ENCODE measurements around the gene FMN1.

Gene FMN1

DNA sequence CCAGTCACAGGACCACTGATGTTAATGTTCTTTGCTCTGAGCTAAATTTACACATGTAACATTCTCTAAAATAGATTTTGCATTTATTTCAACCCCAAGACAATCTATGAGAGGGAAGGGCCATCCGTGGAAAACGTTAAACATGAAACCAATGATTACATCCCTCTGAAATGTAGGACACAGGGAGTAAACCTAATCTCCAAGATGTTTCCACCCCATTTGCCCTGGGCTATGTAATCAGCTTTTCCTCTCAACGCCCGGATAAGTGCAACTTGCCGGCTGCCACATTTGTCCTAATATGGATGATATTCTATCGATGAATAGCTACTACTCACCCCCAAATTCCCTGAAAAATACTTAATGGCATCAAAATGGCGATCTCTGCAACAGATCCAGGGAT is 6.4 kb upstream of the FMN1 start:
- DNase-seq (ENCODE audit: low spot score), result no peak
- in situ Hi-C loops (cut with MboI; ENCODE audit: low sequenced_read_pairs, unreplicated experiment), result no loop called here
- TF ChIP-seq, protein P1, sequence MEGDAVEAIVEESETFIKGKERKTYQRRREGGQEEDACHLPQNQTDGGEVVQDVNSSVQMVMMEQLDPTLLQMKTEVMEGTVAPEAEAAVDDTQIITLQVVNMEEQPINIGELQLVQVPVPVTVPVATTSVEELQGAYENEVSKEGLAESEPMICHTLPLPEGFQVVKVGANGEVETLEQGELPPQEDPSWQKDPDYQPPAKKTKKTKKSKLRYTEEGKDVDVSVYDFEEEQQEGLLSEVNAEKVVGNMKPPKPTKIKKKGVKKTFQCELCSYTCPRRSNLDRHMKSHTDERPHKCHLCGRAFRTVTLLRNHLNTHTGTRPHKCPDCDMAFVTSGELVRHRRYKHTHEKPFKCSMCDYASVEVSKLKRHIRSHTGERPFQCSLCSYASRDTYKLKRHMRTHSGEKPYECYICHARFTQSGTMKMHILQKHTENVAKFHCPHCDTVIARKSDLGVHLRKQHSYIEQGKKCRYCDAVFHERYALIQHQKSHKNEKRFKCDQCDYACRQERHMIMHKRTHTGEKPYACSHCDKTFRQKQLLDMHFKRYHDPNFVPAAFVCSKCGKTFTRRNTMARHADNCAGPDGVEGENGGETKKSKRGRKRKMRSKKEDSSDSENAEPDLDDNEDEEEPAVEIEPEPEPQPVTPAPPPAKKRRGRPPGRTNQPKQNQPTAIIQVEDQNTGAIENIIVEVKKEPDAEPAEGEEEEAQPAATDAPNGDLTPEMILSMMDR (IDR thresholded peaks at IDR 0.05; ENCODE audit: borderline replicate concordance, control extremely low read depth, extremely low read depth, insufficient read depth, missing control alignments), result no peak

DNA sequence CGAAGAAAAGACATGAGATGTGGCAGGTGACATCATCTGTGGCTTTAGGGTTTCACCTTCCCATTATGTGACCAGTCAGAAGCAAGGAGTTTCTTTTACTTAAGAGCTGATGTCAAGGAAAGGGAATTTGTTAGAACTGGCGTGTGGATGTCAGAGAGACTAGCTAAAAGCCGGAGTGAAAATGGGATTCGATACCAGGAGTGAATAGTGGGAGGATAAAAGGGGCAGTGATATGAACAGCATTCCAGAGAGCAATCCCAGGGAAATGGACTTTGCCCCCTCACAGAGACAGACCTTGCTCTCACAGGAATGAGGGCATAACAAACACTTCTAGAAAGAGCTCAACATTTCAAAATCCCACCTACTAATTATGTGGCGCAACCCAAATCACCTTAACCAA is 5.9 kb upstream of the FMN1 start:
- in situ Hi-C loops (cut with MboI; ENCODE audit: low sequenced_read_pairs, unreplicated experiment), result no loop called here
- DNase-seq (ENCODE audit: low spot score), result no peak

DNA sequence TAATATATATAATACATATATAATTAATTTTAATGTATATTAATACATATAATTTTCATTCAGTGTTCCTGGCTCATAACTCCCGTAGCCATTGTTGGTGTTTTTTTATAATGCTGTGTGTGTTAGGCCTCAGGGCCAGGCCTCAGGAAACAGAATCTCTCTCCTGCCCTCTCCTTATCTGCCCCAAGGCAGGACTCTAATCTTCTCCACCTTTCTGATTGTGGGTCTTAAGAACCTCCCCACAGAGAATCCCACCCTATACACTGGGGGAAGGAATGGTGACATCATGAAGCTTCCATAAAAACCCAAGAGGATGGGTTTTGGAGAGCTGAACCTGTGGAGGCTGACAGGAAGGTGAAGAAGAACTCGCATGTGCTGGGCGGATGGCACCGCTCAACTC is 4.0 kb upstream of the FMN1 start:
- no peak for DNase-seq (ENCODE audit: low spot score)
- in situ Hi-C loops (cut with MboI; ENCODE audit: low sequenced_read_pairs, unreplicated experiment), result no loop called here
- TF ChIP-seq, protein P1 (IDR thresholded peaks at IDR 0.05; ENCODE audit: borderline replicate concordance, control extremely low read depth, extremely low read depth, insufficient read depth, missing control alignments), result no peak

More for the DNA sequence above, 5.9 kb upstream of the FMN1 start:
- TF ChIP-seq, protein P1 (IDR thresholded peaks at IDR 0.05; ENCODE audit: borderline replicate concordance, control extremely low read depth, extremely low read depth, insufficient read depth, missing control alignments), result no peak

DNA sequence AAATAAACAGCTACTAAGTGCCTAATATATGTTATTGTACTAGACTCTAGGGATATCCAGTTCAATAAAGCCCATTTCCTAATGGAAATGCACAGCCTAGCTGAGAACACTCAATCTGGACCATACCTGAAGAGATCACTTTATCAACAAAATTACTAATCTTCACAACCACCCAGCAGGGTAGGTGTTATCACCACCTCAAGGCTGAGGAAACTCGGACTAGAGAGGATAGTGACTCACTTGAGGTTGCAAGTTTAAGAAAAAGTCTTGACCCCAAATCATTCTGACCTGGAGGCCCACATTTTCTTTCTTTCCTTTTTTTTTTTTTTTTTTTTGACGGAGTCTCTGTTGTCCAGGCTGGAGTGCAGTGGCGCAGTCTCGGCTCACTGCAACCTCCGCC is 3.1 kb upstream of the FMN1 start:
- TF ChIP-seq, protein P1 (IDR thresholded peaks at IDR 0.05; ENCODE audit: borderline replicate concordance, control extremely low read depth, extremely low read depth, insufficient read depth, missing control alignments), result no peak
- no peak for DNase-seq (ENCODE audit: low spot score)

DNA sequence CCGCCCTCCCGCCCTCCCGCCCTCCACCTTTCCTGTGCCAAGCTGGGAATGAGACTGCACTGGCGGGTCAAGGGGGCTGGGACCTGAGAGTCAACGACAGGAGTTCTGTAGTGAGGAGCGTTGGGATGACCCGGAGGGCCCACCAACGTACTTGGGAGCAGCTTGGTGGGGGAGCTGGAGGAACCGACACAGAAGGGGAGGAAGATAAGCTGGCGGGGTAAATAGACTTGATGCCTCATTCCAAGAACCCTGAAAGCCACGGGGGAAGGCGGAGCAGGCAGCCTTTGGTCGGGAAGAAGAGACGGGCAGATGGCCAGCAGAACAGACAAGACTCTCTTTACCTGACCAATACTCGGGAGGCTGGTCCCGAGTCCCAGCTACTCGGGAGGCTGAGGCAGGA is 277 bp downstream of the FMN1 start:
- TF ChIP-seq, protein P1 (IDR thresholded peaks at IDR 0.05; ENCODE audit: borderline replicate concordance, control extremely low read depth, extremely low read depth, insufficient read depth, missing control alignments), result no peak
- no peak for DNase-seq (ENCODE audit: low spot score)

More for the DNA sequence above, 3.1 kb upstream of the FMN1 start:
- in situ Hi-C loops (cut with MboI; ENCODE audit: low sequenced_read_pairs, unreplicated experiment), result no loop called here

DNA sequence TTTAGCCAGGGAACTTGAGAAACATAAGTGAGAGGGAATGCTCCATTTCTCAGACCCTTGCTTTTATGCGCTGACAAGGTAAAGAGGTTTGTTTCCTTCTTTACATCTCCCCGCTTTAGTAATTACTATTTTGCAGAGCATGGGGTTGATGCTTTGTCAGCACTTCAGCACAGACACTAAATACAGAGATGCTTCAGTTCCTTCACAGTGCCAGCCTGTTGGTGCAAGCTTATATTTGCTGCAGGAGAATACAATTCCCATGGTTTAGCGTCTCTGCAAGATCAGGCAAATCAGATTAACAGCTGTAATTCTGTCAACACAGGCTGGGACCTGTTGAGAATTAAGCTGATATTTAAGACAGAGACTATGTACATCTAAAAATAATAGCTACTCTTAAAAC is 2.9 kb downstream of the FMN1 start:
- TF ChIP-seq, protein P1 (IDR thresholded peaks at IDR 0.05; ENCODE audit: borderline replicate concordance, control extremely low read depth, extremely low read depth, insufficient read depth, missing control alignments), result no peak
- DNase-seq (ENCODE audit: low spot score), result no peak
- in situ Hi-C loops (cut with MboI; ENCODE audit: low sequenced_read_pairs, unreplicated experiment), result no loop called here

More for the DNA sequence above, 277 bp downstream of the FMN1 start:
- in situ Hi-C loops (cut with MboI; ENCODE audit: low sequenced_read_pairs, unreplicated experiment), result no loop called here

DNA sequence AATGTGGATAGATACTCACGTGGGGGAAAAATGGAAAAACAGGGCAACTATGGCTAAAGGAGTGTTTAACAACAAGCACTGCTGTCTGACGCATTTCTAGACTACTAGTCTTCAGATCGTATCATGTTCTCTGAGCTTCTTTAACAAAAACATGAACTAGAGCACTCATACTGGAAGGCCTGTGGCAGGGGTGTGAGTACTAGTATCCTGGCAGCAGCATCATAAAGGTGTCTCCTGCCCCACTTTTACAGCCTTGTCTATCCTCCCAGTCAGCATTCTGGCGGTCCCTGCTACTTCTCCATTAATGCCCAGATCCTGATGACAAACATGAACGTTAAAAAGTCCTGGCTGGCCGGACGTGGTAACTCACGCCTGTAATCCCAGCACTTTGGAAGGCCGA is 4.0 kb downstream of the FMN1 start:
- DNase-seq (ENCODE audit: low spot score), result no peak
- TF ChIP-seq, protein P1 (IDR thresholded peaks at IDR 0.05; ENCODE audit: borderline replicate concordance, control extremely low read depth, extremely low read depth, insufficient read depth, missing control alignments), result no peak
- in situ Hi-C loops (cut with MboI; ENCODE audit: low sequenced_read_pairs, unreplicated experiment), result no loop called here
